GM23338 (cell line): ENCODE data around the gene CARNS1. TPM values are rescaled to one million over a fixed set of nuclear protein-coding genes. Genes with fewer than 3 reads are reported as not detected.
A peak's percentile ranks its signal among the peaks of the same experiment; 100 is the strongest.

Experiments
- ATAC-seq: fragments of 200-7000 bp; cut with Tn5 transposase; 3 replicates; pipeline ENCODE4 v1.9.1; 2020
- DNase-seq: peaks from one replicate; pipeline ENCODE4 v3.0.0-alpha.2; 2015; ENCODE audit warnings: low spot score
- H2AFZ ChIP-seq: fragments of 200-600 bp; sonication (generic); 2 replicates; pipeline ENCODE4 v1.8.0; 2016; ENCODE audit warnings: antibody characterized with exemption, mild to moderate bottlenecking, moderate library complexity
- H3F3A ChIP-seq: fragments of 200-600 bp; sonication (generic); replicated peaks from 2 replicates; pipeline ENCODE4 v1.8.0; 2017; ENCODE audit warnings: antibody characterized with exemption, mixed run types, low read depth
- H3K27ac ChIP-seq: fragments of 200-600 bp; sonication (generic); 2 replicates; pipeline ENCODE4 v1.6.1; 2016; ENCODE audit warnings: low read depth
- H3K27me3 ChIP-seq: fragments of 200-600 bp; sonication (generic); 2 replicates; pipeline ENCODE4 v1.8.0; 2016; ENCODE audit warnings: mild to moderate bottlenecking, mixed run types, moderate library complexity; ENCODE audit not compliant: insufficient read depth
- H3K36me3 ChIP-seq: fragments of 200-600 bp; sonication (generic); 2 replicates; pipeline ENCODE4 v1.8.0; 2016; ENCODE audit warnings: mild to moderate bottlenecking; ENCODE audit not compliant: insufficient read depth
- H3K4me1 ChIP-seq: fragments of 200-600 bp; sonication (generic); 2 replicates; pipeline ENCODE4 v1.8.0; 2016; ENCODE audit warnings: mild to moderate bottlenecking, moderate library complexity; ENCODE audit not compliant: insufficient read depth
- H3K4me2 ChIP-seq: fragments of 200-600 bp; sonication (generic); 2 replicates; pipeline ENCODE4 v1.7.1; 2017; ENCODE audit warnings: mixed run types
- H3K4me3 ChIP-seq: fragments of 200-600 bp; sonication (generic); 2 replicates; pipeline ENCODE4 v1.6.1; 2016; ENCODE audit warnings: mixed run types
- H3K79me2 ChIP-seq: fragments of 200-600 bp; sonication (generic); replicated peaks from 2 replicates; pipeline ENCODE4 v1.8.0; 2017; ENCODE audit warnings: mild to moderate bottlenecking; ENCODE audit not compliant: insufficient read depth
- H3K9me2 ChIP-seq: fragments of 200-600 bp; sonication (generic); 2 replicates; pipeline ENCODE4 v1.8.0; 2017; ENCODE audit not compliant: insufficient read depth
- H4K20me1 ChIP-seq: fragments of 200-600 bp; sonication (generic); replicated peaks from 2 replicates; pipeline ENCODE4 v1.8.0; 2017; ENCODE audit warnings: mild to moderate bottlenecking; ENCODE audit not compliant: insufficient read depth
- H3K27ac Mint-ChIP-seq: 2 replicates; pipeline ENCODE4 v1.8.0; 2020; ENCODE audit warnings: inconsistent platforms, mild to moderate bottlenecking, moderate library complexity, mixed read lengths
- H3K27me3 Mint-ChIP-seq: 3 replicates; pipeline ENCODE4 v1.8.0; 2022; ENCODE audit warnings: low read depth, mild to moderate bottlenecking, moderate library complexity, mixed read lengths, inconsistent platforms; ENCODE audit not compliant: insufficient read depth, poor library complexity
- H3K36me3 Mint-ChIP-seq: 3 replicates; pipeline ENCODE4 v1.8.0; 2021; ENCODE audit warnings: low read depth, mild to moderate bottlenecking, inconsistent platforms, moderate library complexity, mixed read lengths
- H3K4me1 Mint-ChIP-seq: 3 replicates; pipeline ENCODE4 v1.8.0; 2020; ENCODE audit warnings: mild to moderate bottlenecking, inconsistent platforms, mixed read lengths
- H3K4me3 Mint-ChIP-seq: 3 replicates; pipeline ENCODE4 v1.8.0; 2021; ENCODE audit warnings: moderate library complexity, mild to moderate bottlenecking, inconsistent platforms, mixed read lengths
- H3K9me3 Mint-ChIP-seq: 3 replicates; pipeline ENCODE4 v1.8.0; 2020; ENCODE audit warnings: moderate library complexity, mild to moderate bottlenecking, inconsistent platforms, mixed read lengths
- CTCF ChIP-seq, 2 experiments: fragments of 200-600 bp in 1 of 2; sonication (generic) in 1 of 2; conservative IDR thresholded peaks; 2 replicates each; pipeline versions ENCODE4 v1.5.1 to v1.6.1; 2016 to 2017; ENCODE audit warnings: antibody characterized with exemption in 2 of 2, low read depth in 2 of 2, mild to moderate bottlenecking in 2 of 2, moderate library complexity in 1 of 2
- EZH2 ChIP-seq: fragments of 200-600 bp; sonication (generic); IDR thresholded peaks from one replicate; pipeline ENCODE4 v1.8.0; 2017; ENCODE audit warnings: antibody characterized with exemption, mild to moderate bottlenecking, low read depth; ENCODE audit not compliant: unreplicated experiment
- EZH2phosphoT487 ChIP-seq: fragments of 200-600 bp; sonication (generic); IDR thresholded peaks from one replicate; pipeline ENCODE4 v1.8.1; 2018; ENCODE audit warnings: antibody characterized with exemption; ENCODE audit not compliant: unreplicated experiment
- POLR2AphosphoS5 ChIP-seq: IDR thresholded peaks from 2 replicates; pipeline ENCODE4 v1.6.1; 2016; ENCODE audit warnings: antibody characterized with exemption, low read depth
- STAT1 ChIP-seq: IDR thresholded peaks from one replicate; pipeline ENCODE4 v1.6.1; 2016; ENCODE audit warnings: antibody characterized with exemption; ENCODE audit not compliant: unreplicated experiment
- polyA plus RNA-seq: library from polyadenylated mRNA; unstranded; fragments of >200 nt; fragmentation: Nextera tagmentation; extraction: Ambion mirVana; gene quantifications from 2 replicates; pipeline ENCODE4 v1.2.1, GENCODE V29; 2016
- total RNA-seq: library from RNA; depleted of rRNA; stranded (reverse); fragments of >200 nt; shearing (Covaris generic); gene quantifications from 2 replicates; pipeline ENCODE4 v1.2.3, GENCODE V29; 2014

Gene CARNS1
- total and polyA plus RNA-seq, 2 experiments from 2014 or later, result 0.52 to 0.76 TPM

GRCh38 chr11:67466367-67466766 lies 50.9 kb downstream of the CARNS1 start:
- H3F3A ChIP-seq, result no peaks in the 10 kb centered on the region
- peaks cover 20% of the 10 kb centered on the region for H3K27me3 Mint-ChIP-seq
- ATAC-seq (no peak), DNase-seq (no peak)
- H3K4me2 ChIP-seq, result no peak overlapping the region
- peaks cover 9% of the 10 kb centered on the region; the same call in 1 of the 2 replicates for H3K79me2 ChIP-seq
- H3K27me3 ChIP-seq, result no peaks in the 10 kb centered on the region
- H4K20me1 ChIP-seq, result no peaks in the 10 kb centered on the region
- H3K4me1 Mint-ChIP-seq, result peaks cover 15% of the 10 kb centered on the region
- no peak overlapping the region for H3K27ac Mint-ChIP-seq
- H3K36me3 Mint-ChIP-seq, result no peaks in the 10 kb centered on the region; the same call in 2 of the 3 replicates
- no peaks in the 10 kb centered on the region for H3K36me3 ChIP-seq
- H3K9me3 Mint-ChIP-seq, result no peaks in the 10 kb centered on the region
- no peak overlapping the region for H3K4me3 ChIP-seq
- peaks cover 13% of the 10 kb centered on the region; the same call in 1 of the 2 replicates for H3K4me1 ChIP-seq
- no peak for TF ChIP-seq CTCF (conservative IDR thresholded peaks at IDR 0.05; ENCODE audit: low read depth in 2 of 2)
- TF ChIP-seq STAT1, result no peak
- TF ChIP-seq EZH2phosphoT487, result no peak
- no peaks in the 10 kb centered on the region for H3K9me2 ChIP-seq
- no peak overlapping the region for H3K4me3 Mint-ChIP-seq
- no peak overlapping the region for H2AFZ ChIP-seq
- no peak overlapping the region for H3K27ac ChIP-seq

- Histone ChIP-seq H3K36me3 (no peaks in the 10 kb centered on the region), H3F3A (no peaks in the 10 kb centered on the region), H3K27ac (no peak overlapping the region), H3K4me1 (peaks cover 13% of the 10 kb centered on the region; the same call in 1 of the 2 replicates), H3K79me2 (peaks cover 9% of the 10 kb centered on the region; the same call in 1 of the 2 replicates), H2AFZ (no peak overlapping the region), H3K27me3 (no peaks in the 10 kb centered on the region), H4K20me1 (no peaks in the 10 kb centered on the region), H3K9me2 (no peaks in the 10 kb centered on the region), H3K4me2 (no peak overlapping the region), H3K4me3 (no peak overlapping the region)
- H3K9me3 Mint-ChIP-seq, result no peaks in the 10 kb centered on the region
- no peak for ATAC-seq
- no peak for TF ChIP-seq EZH2
- 0 out of 2 replicates have a peak, but pooled peaks have one; percentile 15 for TF ChIP-seq POLR2AphosphoS5
- H3K27me3 Mint-ChIP-seq, result peaks cover 20% of the 10 kb centered on the region
- peak overlapping the region; percentile 65 for H3K27ac Mint-ChIP-seq
- DNase-seq, result no peak
- H3K4me3 Mint-ChIP-seq, result peak overlapping the region; percentile 88
- peaks cover 15% of the 10 kb centered on the region for H3K4me1 Mint-ChIP-seq
- H3K36me3 Mint-ChIP-seq, result no peaks in the 10 kb centered on the region; the same call in 2 of the 3 replicates
Observed at GRCh38 chr11:67466962-67467771, 51.7 kb downstream of the CARNS1 start.

- Histone ChIP-seq H3K4me2 (peak overlapping the region; percentile 93), H4K20me1 (no peaks in the 10 kb centered on the region), H3K4me1 (peaks cover 13% of the 10 kb centered on the region; the same call in 1 of the 2 replicates), H3K79me2 (peaks cover 9% of the 10 kb centered on the region; the same call in 1 of the 2 replicates), H3K4me3 (peak overlapping the region; percentile 92), H2AFZ (no peak overlapping the region; the same call in 1 of the 2 replicates), H3K9me2 (no peaks in the 10 kb centered on the region), H3F3A (no peaks in the 10 kb centered on the region), H3K27ac (no peak overlapping the region), H3K27me3 (no peaks in the 10 kb centered on the region), H3K36me3 (no peaks in the 10 kb centered on the region)
- H3K27ac Mint-ChIP-seq, result peak overlapping the region; percentile 93
- peak overlapping the region; percentile 88 for H3K4me3 Mint-ChIP-seq
- ATAC-seq (no peak), DNase-seq (no peak)
- peaks cover 15% of the 10 kb centered on the region for H3K4me1 Mint-ChIP-seq
- H3K27me3 Mint-ChIP-seq, result peaks cover 20% of the 10 kb centered on the region
- no peaks in the 10 kb centered on the region; the same call in 2 of the 3 replicates for H3K36me3 Mint-ChIP-seq
- no peaks in the 10 kb centered on the region for H3K9me3 Mint-ChIP-seq
- TF ChIP-seq EZH2phosphoT487 (no peak), CTCF (conservative IDR thresholded peaks at IDR 0.05; ENCODE audit: low read depth in 2 of 2) (no peak)
Observed at GRCh38 chr11:67468056-67468455, 52.6 kb downstream of the CARNS1 start.
